Panc1 (cell line): Measurements from ENCODE around the gene SUPT20H. TPM values are rescaled to one million over a fixed set of nuclear protein-coding genes. Genes with fewer than 3 reads are reported as not detected.

Experiments used
- ATAC-seq: fragments of 200-7000 bp; cut with Tn5 transposase; 2 replicates; pipeline ENCODE4 v1.9.1; 2020; ENCODE audit warnings: mild to moderate bottlenecking, moderate library complexity
- BruUV-seq: library from RNA; stranded (reverse); fragments of 400-500 nt; replicated peaks from 2 replicates; lab custom pipeline; 2021; lab: Mats Ljungman, UMichigan
- CTCF ChIA-PET: fragments of 300-600 bp; sonication (Branson Sonifier 250); formaldehyde crosslinking; loops from one replicate; lab custom pipeline; 2022; ENCODE audit warnings: antibody characterized with exemption; lab: Charles Lee
- POLR2A ChIA-PET: fragments of 300-600 bp; sonication (Branson Sonifier 250); formaldehyde crosslinking; loops from one replicate; lab custom pipeline; 2022; ENCODE audit warnings: antibody characterized with exemption; lab: Charles Lee
- DNase-seq: peaks from one replicate; pipeline ENCODE4 v3.0.0-alpha.2; 2010; ENCODE audit warnings: low read depth, low spot score
- H3K27ac ChIP-seq: 2 replicates; pipeline ENCODE4 v1.5.1; 2011; ENCODE audit warnings: mild to moderate bottlenecking, low read length, inconsistent platforms
- H3K27me3 ChIP-seq: fragments of 200-500 bp; sonication (Bioruptor generic); 2 replicates; pipeline ENCODE4 v1.6.0; 2014; ENCODE audit warnings: low read length, inconsistent platforms; ENCODE audit not compliant: control insufficient read depth, insufficient read depth
- H3K36me3 ChIP-seq: fragments of 200-500 bp; sonication (Bioruptor generic); 2 replicates; pipeline ENCODE4 v1.5.1; 2014; ENCODE audit warnings: inconsistent platforms, mild to moderate bottlenecking, low read length, moderate library complexity; ENCODE audit not compliant: control insufficient read depth, insufficient read depth
- H3K4me1 ChIP-seq: 2 replicates; pipeline ENCODE4 v1.5.1; 2011; ENCODE audit warnings: inconsistent platforms, mild to moderate bottlenecking, low read length, moderate library complexity; ENCODE audit not compliant: control insufficient read depth, insufficient read depth
- H3K4me3 ChIP-seq, 2 experiments: 2 replicates each; pipeline ENCODE4 v1.5.1; 2011 to 2012; ENCODE audit warnings: low read depth in 2 of 2, low read length in 2 of 2, mild to moderate bottlenecking in 2 of 2, inconsistent platforms in 1 of 2, moderate library complexity in 1 of 2
- H3K9me3 ChIP-seq: fragments of 200-500 bp; sonication (Bioruptor generic); 2 replicates; pipeline ENCODE4 v1.5.1; 2014; ENCODE audit warnings: low read depth, mild to moderate bottlenecking, inconsistent platforms, low read length, moderate library complexity; ENCODE audit not compliant: control insufficient read depth, insufficient read depth
- POLR2AphosphoS5 ChIP-seq: IDR thresholded peaks from 2 replicates; pipeline ENCODE4 v1.6.1; 2012; ENCODE audit warnings: mild to moderate bottlenecking, low read depth, low read length, moderate library complexity
- SIN3A ChIP-seq: IDR thresholded peaks from 2 replicates; pipeline ENCODE4 v1.6.1; 2012; ENCODE audit warnings: low read depth, mild to moderate bottlenecking, low read length, moderate library complexity, borderline replicate concordance; ENCODE audit not compliant: insufficient read depth
- TCF7L2 ChIP-seq: IDR thresholded peaks from 2 replicates; pipeline ENCODE4 v1.6.1; 2011; ENCODE audit warnings: mild to moderate bottlenecking, low read depth, low read length, inconsistent platforms
- in situ Hi-C: cut with HindIII; loops from 2 replicates; pipeline ENCODE4 v1.10.0; 2016; ENCODE audit warnings: low sequenced_read_pairs, low pct_unique_long_range_greater_than_20kb
- intact Hi-C: fragments of 100-400 bp; cut with micrococcal nuclease; formaldehyde crosslinking; loops from one replicate; pipeline ENCODE4 v1.10.0; 2022; ENCODE audit not compliant: unreplicated experiment
- total RNA-seq: library from RNA; stranded (reverse); gene quantifications from one replicate; pipeline ENCODE4 v1.2.1, GENCODE V29; 2021; ENCODE audit not compliant: unreplicated experiment
- TF ChIP-seq, protein P1 (sequence below), 2 experiments: IDR thresholded peaks; 2 replicates each; pipeline ENCODE4 v1.6.1; 2011 to 2012; ENCODE audit warnings: low read depth in 2 of 2, control low read depth in 1 of 2, low read length in 1 of 2, mild to moderate bottlenecking in 1 of 2, moderate library complexity in 1 of 2; ENCODE audit not compliant: insufficient read depth in 1 of 2
- TF ChIP-seq, protein P2 (sequence below): fragments of 450-650 bp; IDR thresholded peaks from 2 replicates; pipeline ENCODE4 v1.5.1; 2017; ENCODE audit warnings: mild to moderate bottlenecking

The SUPT20H gene
- total RNA-seq, 1 experiment from 2014 or later: 32.9 TPM

DNA sequence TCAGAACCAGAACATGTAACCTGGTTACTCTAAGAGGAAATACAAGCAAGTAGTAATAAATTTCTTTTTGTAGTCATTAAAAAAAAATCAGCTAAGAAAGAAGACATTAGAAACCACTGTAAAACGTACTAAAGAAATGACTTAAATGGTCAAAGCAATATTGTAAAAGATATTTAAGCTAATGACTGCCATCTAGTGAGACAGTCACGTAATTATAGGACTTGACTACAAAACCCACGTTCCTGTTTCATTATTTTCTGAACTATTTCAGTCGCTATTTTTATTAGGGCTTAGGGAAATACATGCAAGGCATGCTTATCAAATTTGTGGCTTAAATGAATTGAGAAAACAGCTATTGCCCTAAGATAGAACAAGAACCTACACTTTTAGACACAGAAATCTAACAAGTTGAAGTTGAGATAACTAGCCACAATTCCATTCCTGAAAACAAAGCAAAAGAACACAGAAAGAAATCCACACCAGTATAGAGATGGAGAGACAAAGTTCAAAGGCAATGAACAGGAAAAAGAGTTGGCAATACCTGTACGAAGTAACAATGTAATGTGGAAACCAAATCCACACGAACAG, 78.2 kb downstream of the SUPT20H start:
- Histone ChIP-seq H3K4me1 (no peaks in the 10 kb centered on the region), H3K27me3 (no peaks in the 10 kb centered on the region), H3K9me3 (no peaks in the 10 kb centered on the region), H3K36me3 (peaks cover 21% of the 10 kb centered on the region), H3K4me3 (no peak overlapping the region), H3K27ac (no peak overlapping the region)
- ChIA-PET POLR2A (interaction anchor here (0.7 kb wide), 1 partner anchor 8 kb away, joined by 3 read pairs; no protein-coding TSS in a partner anchor), CTCF (no interaction called here)
- TF ChIP-seq, protein P1, sequence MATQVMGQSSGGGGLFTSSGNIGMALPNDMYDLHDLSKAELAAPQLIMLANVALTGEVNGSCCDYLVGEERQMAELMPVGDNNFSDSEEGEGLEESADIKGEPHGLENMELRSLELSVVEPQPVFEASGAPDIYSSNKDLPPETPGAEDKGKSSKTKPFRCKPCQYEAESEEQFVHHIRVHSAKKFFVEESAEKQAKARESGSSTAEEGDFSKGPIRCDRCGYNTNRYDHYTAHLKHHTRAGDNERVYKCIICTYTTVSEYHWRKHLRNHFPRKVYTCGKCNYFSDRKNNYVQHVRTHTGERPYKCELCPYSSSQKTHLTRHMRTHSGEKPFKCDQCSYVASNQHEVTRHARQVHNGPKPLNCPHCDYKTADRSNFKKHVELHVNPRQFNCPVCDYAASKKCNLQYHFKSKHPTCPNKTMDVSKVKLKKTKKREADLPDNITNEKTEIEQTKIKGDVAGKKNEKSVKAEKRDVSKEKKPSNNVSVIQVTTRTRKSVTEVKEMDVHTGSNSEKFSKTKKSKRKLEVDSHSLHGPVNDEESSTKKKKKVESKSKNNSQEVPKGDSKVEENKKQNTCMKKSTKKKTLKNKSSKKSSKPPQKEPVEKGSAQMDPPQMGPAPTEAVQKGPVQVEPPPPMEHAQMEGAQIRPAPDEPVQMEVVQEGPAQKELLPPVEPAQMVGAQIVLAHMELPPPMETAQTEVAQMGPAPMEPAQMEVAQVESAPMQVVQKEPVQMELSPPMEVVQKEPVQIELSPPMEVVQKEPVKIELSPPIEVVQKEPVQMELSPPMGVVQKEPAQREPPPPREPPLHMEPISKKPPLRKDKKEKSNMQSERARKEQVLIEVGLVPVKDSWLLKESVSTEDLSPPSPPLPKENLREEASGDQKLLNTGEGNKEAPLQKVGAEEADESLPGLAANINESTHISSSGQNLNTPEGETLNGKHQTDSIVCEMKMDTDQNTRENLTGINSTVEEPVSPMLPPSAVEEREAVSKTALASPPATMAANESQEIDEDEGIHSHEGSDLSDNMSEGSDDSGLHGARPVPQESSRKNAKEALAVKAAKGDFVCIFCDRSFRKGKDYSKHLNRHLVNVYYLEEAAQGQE (IDR thresholded peaks at IDR 0.05; ENCODE audit: insufficient read depth in 1 of 2, low read depth in 2 of 2, low read length in 1 of 2): no peak
- TF ChIP-seq, protein P2, sequence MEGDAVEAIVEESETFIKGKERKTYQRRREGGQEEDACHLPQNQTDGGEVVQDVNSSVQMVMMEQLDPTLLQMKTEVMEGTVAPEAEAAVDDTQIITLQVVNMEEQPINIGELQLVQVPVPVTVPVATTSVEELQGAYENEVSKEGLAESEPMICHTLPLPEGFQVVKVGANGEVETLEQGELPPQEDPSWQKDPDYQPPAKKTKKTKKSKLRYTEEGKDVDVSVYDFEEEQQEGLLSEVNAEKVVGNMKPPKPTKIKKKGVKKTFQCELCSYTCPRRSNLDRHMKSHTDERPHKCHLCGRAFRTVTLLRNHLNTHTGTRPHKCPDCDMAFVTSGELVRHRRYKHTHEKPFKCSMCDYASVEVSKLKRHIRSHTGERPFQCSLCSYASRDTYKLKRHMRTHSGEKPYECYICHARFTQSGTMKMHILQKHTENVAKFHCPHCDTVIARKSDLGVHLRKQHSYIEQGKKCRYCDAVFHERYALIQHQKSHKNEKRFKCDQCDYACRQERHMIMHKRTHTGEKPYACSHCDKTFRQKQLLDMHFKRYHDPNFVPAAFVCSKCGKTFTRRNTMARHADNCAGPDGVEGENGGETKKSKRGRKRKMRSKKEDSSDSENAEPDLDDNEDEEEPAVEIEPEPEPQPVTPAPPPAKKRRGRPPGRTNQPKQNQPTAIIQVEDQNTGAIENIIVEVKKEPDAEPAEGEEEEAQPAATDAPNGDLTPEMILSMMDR: peak; percentile 21; the same call in 1 of the 2 replicates
- no peak for ATAC-seq
- no TSS peak for BruUV-seq
- in situ Hi-C loops: no loop called here
- DNase-seq: no peak
- intact Hi-C loops: loop anchor here (2.0 kb wide), 1 partner anchor 122 kb away; no protein-coding TSS in a partner anchor

DNA sequence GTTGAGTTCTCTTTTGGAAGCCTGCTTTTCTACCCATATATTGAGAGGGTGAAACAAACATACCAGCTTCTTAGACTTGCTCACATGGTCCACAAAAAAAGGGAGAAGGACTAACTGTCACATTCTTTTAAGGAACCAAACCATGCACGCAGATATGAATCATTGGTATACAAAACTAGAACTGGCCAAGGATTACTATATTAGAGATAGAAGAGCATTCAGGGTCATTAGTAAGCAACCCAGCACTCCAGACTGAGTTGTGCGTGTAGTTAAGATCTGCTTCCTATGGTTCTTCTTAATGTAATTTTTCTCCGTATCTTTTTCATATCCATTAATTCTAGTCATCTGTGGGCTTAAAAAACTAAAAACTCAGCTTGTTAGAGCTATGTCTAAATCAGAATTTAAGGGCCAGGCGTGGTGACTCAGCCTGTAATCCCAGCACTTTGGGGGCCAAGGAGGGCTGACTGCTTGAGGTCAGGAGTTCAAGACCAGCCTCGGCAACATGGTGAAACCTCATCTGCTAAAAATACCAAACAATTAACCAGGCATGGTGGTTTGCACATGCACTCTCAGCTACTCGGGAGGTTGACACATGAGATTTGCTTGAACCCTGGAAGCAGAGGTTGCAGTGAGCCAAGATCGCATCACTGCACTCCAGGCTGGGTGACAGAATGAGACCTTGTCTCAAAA, 80.0 kb downstream of the SUPT20H start:
- no peaks in the 10 kb centered on the region for H3K27me3 ChIP-seq
- DNase-seq (no peak), ATAC-seq (no peak)
- no peaks in the 10 kb centered on the region for H3K4me1 ChIP-seq
- CTCF ChIA-PET: no interaction called here
- intact Hi-C loops: loop anchor here (2.0 kb wide), 1 partner anchor 121 kb away; no protein-coding TSS in a partner anchor
- TF ChIP-seq POLR2AphosphoS5: no peak
- TF ChIP-seq SIN3A: no peak
- TF ChIP-seq, protein P2: no peak
- no peak for TF ChIP-seq TCF7L2
- TF ChIP-seq, protein P1 (IDR thresholded peaks at IDR 0.05; ENCODE audit: insufficient read depth in 1 of 2, low read depth in 2 of 2, low read length in 1 of 2): no peak
- BruUV-seq: no TSS peak
- POLR2A ChIA-PET: no interaction called here
- H3K4me3 ChIP-seq: no peak overlapping the region
- H3K27ac ChIP-seq: no peak overlapping the region
- in situ Hi-C loops: no loop called here
- H3K9me3 ChIP-seq: no peaks in the 10 kb centered on the region
- H3K36me3 ChIP-seq: peaks cover 8% of the 10 kb centered on the region; the same call in 1 of the 2 replicates
